Measurements from ENCODE around the gene MLLT10.

Gene MLLT10

DNA sequence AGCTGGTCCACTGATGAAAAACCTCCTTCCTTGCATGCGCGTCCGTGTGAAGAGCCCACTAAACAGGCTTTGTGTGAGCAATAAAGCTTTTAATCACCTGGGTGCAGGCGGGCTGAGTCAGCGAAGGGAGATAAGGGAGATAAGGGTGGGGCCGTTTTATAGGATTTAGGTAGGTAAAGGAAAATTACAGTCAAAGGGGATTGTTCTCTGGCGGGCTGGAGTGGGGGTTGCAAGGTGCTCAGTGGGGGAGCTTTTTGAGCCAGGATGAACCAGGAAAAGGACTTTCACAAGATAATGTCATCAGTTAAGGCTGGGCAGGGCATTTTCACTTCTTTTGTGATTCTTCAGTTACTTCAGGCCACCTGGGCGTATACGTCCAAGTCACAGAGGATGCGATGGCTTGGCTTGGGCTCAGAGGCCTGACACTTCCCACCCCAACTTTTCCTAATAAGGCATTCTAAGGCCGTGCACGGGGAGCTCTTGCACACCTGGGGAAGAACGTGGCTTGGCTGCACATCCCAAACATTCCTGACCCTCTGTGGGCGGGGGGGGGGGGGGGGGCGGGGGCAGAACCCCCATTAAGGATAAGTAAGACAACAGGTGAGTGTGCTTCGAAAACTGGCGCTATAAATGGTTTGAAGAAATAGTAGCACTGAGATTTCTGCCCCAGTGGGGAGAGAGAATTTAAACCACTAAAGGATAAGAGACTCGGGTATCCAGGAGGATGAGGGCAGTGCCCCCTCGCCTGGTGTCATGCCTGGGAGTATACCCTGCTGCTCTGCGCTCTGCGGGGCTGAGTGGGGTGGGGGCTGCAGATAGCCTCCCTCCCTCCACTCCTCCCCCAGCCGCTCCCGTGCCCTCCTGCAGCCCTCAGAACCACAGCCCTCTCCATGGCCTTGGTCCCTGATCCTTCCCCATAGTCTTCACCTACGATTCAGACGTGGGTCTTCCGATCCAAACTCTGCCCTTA, 217.6 kb downstream of the MLLT10 start:
- TF ChIP-seq, protein P1, sequence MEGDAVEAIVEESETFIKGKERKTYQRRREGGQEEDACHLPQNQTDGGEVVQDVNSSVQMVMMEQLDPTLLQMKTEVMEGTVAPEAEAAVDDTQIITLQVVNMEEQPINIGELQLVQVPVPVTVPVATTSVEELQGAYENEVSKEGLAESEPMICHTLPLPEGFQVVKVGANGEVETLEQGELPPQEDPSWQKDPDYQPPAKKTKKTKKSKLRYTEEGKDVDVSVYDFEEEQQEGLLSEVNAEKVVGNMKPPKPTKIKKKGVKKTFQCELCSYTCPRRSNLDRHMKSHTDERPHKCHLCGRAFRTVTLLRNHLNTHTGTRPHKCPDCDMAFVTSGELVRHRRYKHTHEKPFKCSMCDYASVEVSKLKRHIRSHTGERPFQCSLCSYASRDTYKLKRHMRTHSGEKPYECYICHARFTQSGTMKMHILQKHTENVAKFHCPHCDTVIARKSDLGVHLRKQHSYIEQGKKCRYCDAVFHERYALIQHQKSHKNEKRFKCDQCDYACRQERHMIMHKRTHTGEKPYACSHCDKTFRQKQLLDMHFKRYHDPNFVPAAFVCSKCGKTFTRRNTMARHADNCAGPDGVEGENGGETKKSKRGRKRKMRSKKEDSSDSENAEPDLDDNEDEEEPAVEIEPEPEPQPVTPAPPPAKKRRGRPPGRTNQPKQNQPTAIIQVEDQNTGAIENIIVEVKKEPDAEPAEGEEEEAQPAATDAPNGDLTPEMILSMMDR (conservative IDR thresholded peaks at IDR 0.05; ENCODE audit: low read depth), result no peak
- no peak for DNase-seq (ENCODE audit: low spot score)
- H3K27ac ChIP-seq, result no peak overlapping the region
- POLR2A ChIA-PET (ENCODE audit: low non-redundant PET), result no interaction called here
- CTCF ChIA-PET, result interaction anchor here (0.8 kb wide), 1 partner anchor 476 kb away, joined by 4 read pairs; no protein-coding TSS in a partner anchor

DNA sequence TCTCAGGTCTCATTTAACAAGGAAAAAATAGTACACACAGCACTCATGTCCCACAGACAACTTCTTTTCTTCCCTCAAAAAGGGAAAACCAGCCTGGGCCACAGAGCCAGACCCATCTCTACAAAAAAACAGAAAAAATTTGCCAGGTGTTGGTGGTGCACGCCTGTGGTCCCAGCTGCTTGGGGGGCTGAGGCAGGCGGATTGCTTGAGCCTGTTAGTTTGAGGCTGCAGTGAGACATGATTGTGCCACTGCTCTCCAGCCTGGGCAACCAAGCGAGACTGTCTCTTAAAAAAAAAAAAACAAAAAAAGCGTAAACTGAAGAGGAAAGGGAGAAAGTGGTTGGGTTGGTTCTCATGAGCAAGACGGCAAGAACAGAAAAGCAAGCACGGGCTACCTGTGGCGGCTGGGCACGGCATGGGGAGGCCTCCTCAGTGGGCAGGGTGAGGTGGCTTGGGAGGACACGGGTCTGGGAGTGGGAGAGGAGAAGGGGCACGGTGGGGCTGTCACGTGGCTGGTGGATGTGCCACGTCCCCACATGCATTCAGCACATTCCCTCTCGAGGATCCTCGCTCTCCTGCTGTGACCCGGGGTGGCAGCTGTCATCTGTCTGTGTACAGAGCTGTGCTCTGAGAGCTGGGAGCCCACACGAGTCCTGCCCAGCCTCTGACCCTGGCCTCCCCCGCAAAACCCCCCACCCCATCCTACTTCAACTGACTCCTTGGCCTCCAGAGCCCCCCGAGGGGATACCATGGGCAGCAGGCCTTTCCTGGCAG, 219.7 kb downstream of the MLLT10 start:
- TF ChIP-seq, protein P1 (conservative IDR thresholded peaks at IDR 0.05; ENCODE audit: low read depth), result no peak
- H3K27ac ChIP-seq, result no peak overlapping the region
- ChIA-PET CTCF (no interaction called here), POLR2A (ENCODE audit: low non-redundant PET) (no interaction called here)
- no peak for DNase-seq (ENCODE audit: low spot score)

DNA sequence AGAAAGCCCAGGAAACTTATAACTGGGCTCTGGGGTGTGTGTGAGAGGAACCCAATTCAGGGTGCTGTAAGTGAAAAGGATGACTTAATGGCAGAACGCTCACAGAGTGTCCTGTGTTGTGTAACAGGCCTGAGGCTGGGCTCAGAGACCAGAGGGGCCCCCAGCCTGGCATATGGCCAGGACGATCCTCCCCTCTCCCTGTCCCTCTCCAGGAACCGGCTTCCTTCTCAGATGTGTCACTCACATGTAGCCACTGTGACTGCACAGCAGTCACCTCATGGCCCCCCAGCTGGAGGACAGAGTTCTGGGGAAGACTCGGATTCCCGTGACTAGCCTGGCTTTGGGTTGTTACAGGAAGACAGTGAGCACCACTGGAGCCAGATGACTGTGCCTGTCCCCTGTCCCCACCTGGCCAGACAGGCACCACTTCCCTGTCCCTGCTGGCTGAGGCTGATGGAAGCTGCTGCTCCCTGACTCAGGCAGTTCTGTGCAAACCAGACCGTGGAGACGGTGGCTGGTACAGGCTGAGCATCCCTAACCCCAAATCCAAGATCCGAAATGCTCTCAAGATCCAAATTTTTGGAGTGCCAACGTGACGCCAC, 220.5 kb downstream of the MLLT10 start:
- ChIA-PET CTCF (interaction anchor here (0.7 kb wide), 1 partner anchor 1748 kb away, joined by 3 read pairs; no protein-coding TSS in a partner anchor), POLR2A (ENCODE audit: low non-redundant PET) (no interaction called here)
- no peak for DNase-seq (ENCODE audit: low spot score)
- TF ChIP-seq, protein P1 (conservative IDR thresholded peaks at IDR 0.05; ENCODE audit: low read depth), result no peak
- no peak overlapping the region for H3K27ac ChIP-seq

DNA sequence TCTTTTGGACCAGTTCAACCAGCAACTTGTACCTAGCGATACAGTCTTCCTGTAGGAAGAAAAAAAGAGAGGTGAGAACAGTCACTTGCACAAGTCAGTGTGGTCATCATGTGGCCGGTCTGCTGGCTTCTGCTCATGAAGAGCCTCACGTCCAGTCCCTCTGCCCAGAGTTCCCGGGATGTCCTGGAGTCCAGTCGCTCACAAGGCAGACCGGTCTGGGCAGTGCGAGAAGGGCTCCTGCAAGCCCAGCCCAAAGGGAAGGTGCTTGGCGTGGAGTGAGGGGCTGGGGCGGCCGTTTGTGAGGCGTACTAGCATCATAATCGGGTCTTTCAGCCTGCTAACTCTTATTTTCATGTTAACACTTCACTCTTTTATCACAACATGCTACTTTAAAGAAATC, 222.7 kb downstream of the MLLT10 start:
- TF ChIP-seq, protein P1 (conservative IDR thresholded peaks at IDR 0.05; ENCODE audit: low read depth), result no peak
- ChIA-PET POLR2A (ENCODE audit: low non-redundant PET) (no interaction called here), CTCF (no interaction called here)
- H3K27ac ChIP-seq, result no peak overlapping the region
- no peak for DNase-seq (ENCODE audit: low spot score)

DNA sequence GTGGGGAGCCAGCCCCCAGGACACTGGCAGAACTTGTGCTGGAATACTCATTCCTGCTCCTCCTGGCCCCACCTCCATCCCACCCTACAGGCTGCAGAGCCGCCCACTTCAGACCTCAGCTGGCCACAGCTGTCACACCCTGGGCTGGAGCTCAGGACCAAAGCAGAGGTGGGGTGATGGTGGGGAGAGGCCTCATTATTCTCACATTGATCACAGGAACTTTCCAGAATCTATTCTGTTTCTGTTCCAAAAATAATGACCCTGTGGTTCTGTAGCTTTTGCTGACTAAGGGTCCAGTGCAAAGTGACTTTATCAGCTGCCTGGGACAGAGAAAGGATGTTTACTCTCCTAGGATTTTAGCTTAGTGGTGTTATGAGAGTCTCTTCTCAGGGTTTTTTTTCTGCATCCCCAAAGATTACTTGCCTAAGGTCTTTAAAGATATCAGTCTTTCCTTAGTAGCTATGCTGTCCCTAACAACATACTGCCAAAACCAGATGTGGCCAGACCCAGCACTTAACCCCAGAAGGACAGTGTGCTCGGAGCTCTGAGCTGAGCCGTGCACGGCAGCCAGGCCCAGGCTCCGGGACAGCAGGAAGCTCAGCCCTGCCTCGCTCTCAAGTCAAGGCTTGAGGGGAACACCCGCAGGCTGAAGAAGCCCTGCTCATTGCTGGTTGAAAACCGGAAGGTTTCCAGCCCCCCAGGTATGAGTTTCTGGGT, 223.3 kb downstream of the MLLT10 start:
- ChIA-PET CTCF (no interaction called here), POLR2A (ENCODE audit: low non-redundant PET) (no interaction called here)
- TF ChIP-seq, protein P1 (conservative IDR thresholded peaks at IDR 0.05; ENCODE audit: low read depth), result no peak
- H3K27ac ChIP-seq, result no peak overlapping the region
- DNase-seq (ENCODE audit: low spot score), result no peak

All from RWPE1 (cell line).